GM23338 (cell line): Measurements from ENCODE around the gene CUX1.

Source experiments
- CREB1 ChIP-seq: fragments of 250-450 bp; sonication (Bioruptor Pico); IDR thresholded peaks from 2 replicates; pipeline ENCODE4 v1.5.0; 2020; ENCODE audit warnings: low read depth, mild to moderate bottlenecking, moderate library complexity
- CTCF ChIP-seq, 2 experiments: fragments of 200-600 bp in 1 of 2; sonication (generic) in 1 of 2; conservative IDR thresholded peaks; 2 replicates each; pipeline versions ENCODE4 v1.5.1 to v1.6.1; 2016 to 2017; ENCODE audit warnings: antibody characterized with exemption in 2 of 2, low read depth in 2 of 2, mild to moderate bottlenecking in 2 of 2, moderate library complexity in 1 of 2
- ETS1 ChIP-seq: IDR thresholded peaks from 2 replicates; pipeline ENCODE4 v1.6.1; 2016; ENCODE audit warnings: antibody characterized with exemption
- EZH2 ChIP-seq: fragments of 200-600 bp; sonication (generic); IDR thresholded peaks from one replicate; pipeline ENCODE4 v1.8.0; 2017; ENCODE audit warnings: antibody characterized with exemption, mild to moderate bottlenecking, low read depth; ENCODE audit not compliant: unreplicated experiment
- EZH2phosphoT487 ChIP-seq: fragments of 200-600 bp; sonication (generic); IDR thresholded peaks from one replicate; pipeline ENCODE4 v1.8.1; 2018; ENCODE audit warnings: antibody characterized with exemption; ENCODE audit not compliant: unreplicated experiment
- JUNB ChIP-seq: IDR thresholded peaks from one replicate; pipeline ENCODE4 v1.6.1; 2016; ENCODE audit warnings: antibody characterized with exemption; ENCODE audit not compliant: unreplicated experiment
- POLR2AphosphoS5 ChIP-seq: IDR thresholded peaks from 2 replicates; pipeline ENCODE4 v1.6.1; 2016; ENCODE audit warnings: antibody characterized with exemption, low read depth
- REST ChIP-seq: IDR thresholded peaks from one replicate; pipeline ENCODE4 v1.6.1; 2018; ENCODE audit warnings: antibody characterized with exemption; ENCODE audit not compliant: unreplicated experiment
- STAT1 ChIP-seq: IDR thresholded peaks from one replicate; pipeline ENCODE4 v1.6.1; 2016; ENCODE audit warnings: antibody characterized with exemption; ENCODE audit not compliant: unreplicated experiment
- ZNF114 ChIP-seq: fragments of 250-450 bp; sonication (Bioruptor Pico); IDR thresholded peaks from 2 replicates; pipeline ENCODE4 v1.5.0; 2020; ENCODE audit warnings: mild to moderate bottlenecking, moderate library complexity
- ZNF331 ChIP-seq: fragments of 250-450 bp; sonication (Bioruptor Pico); IDR thresholded peaks from 2 replicates; pipeline ENCODE4 v1.5.0; 2020; ENCODE audit warnings: low read depth, mild to moderate bottlenecking, moderate library complexity
- ZNF462 ChIP-seq: fragments of 250-450 bp; sonication (Bioruptor Pico); IDR thresholded peaks from 2 replicates; pipeline ENCODE4 v1.5.0; 2020; ENCODE audit warnings: mild to moderate bottlenecking, moderate library complexity

GRCh38 chr7:102220229-102220850 lies 402.9 kb downstream of the CUX1 start:
- no peak for TF ChIP-seq REST
- TF ChIP-seq CTCF (conservative IDR thresholded peaks at IDR 0.05; ENCODE audit: low read depth in 2 of 2): peak in 1 of 2 experiments; percentile 36; a peak in 3 of 4 replicates
- TF ChIP-seq POLR2AphosphoS5: no peak
- TF ChIP-seq EZH2: no peak
- no peak for TF ChIP-seq EZH2phosphoT487
- TF ChIP-seq JUNB: no peak
- TF ChIP-seq STAT1: no peak
- TF ChIP-seq ZNF331 (CRISPR knock-in tag): no peak
- no peak for TF ChIP-seq ZNF114 (CRISPR knock-in tag)
- TF ChIP-seq ZNF462 (CRISPR knock-in tag): no peak
- TF ChIP-seq CREB1: no peak
- TF ChIP-seq ETS1: no peak
